DND-41 (cell line): ENCODE results near the gene CRYL1.

ENCODE experiments used
- ATAC-seq: fragments of 200-7000 bp; cut with Tn5 transposase; 3 replicates; pipeline ENCODE4 v1.9.1; 2021; ENCODE audit warnings: low read depth; ENCODE audit not compliant: insufficient read depth
- DNase-seq: peaks from one replicate; pipeline ENCODE4 v3.0.0-alpha.2; 2020
- H2AFZ ChIP-seq: 2 replicates; pipeline ENCODE4 v1.6.0; 2012; ENCODE audit warnings: low read depth, low read length
- H3K27ac ChIP-seq: 2 replicates; pipeline ENCODE4 v1.5.1; 2012; ENCODE audit warnings: low read length, inconsistent platforms
- H3K27me3 ChIP-seq: fragments of 200-600 bp; sonication (generic); 2 replicates; pipeline ENCODE4 v1.6.0; 2012; ENCODE audit warnings: low read length, mild to moderate bottlenecking, inconsistent platforms; ENCODE audit not compliant: insufficient read depth, poor library complexity
- H3K36me3 ChIP-seq: 2 replicates; pipeline ENCODE4 v1.5.1; 2012; ENCODE audit warnings: low read length, inconsistent platforms; ENCODE audit not compliant: insufficient read depth
- H3K4me1 ChIP-seq: 2 replicates; pipeline ENCODE4 v1.5.1; 2012; ENCODE audit warnings: mild to moderate bottlenecking, low read length; ENCODE audit not compliant: insufficient read depth
- H3K4me2 ChIP-seq: 2 replicates; pipeline ENCODE4 v1.6.0; 2012; ENCODE audit warnings: mild to moderate bottlenecking, moderate library complexity, low read length, inconsistent platforms; ENCODE audit not compliant: insufficient read depth
- H3K4me3 ChIP-seq, 2 experiments: fragments of 200-600 bp in 1 of 2; shearing (Covaris generic) in 1 of 2; 2 replicates each; pipeline ENCODE4 v1.5.1; 2012 to 2016; ENCODE audit warnings: inconsistent platforms in 2 of 2, low read length in 2 of 2, mild to moderate bottlenecking in 2 of 2, low read depth in 1 of 2, moderate library complexity in 1 of 2
- H3K79me2 ChIP-seq: 2 replicates; pipeline ENCODE4 v1.6.0; 2012; ENCODE audit warnings: low read length, inconsistent platforms; ENCODE audit not compliant: insufficient read depth
- H3K9ac ChIP-seq: 2 replicates; pipeline ENCODE4 v1.6.0; 2012; ENCODE audit warnings: low read depth, mild to moderate bottlenecking, inconsistent platforms, low read length, moderate library complexity
- H3K9me3 ChIP-seq: 2 replicates; pipeline ENCODE4 v1.5.1; 2012; ENCODE audit warnings: low read length, moderate library complexity, mild to moderate bottlenecking, inconsistent platforms; ENCODE audit not compliant: insufficient read depth, severe bottlenecking
- H4K20me1 ChIP-seq: 2 replicates; pipeline ENCODE4 v1.6.0; 2012; ENCODE audit warnings: low read length; ENCODE audit not compliant: insufficient read depth
- EZH2 ChIP-seq: IDR thresholded peaks from 3 replicates; pipeline ENCODE4 v1.6.1; 2012; ENCODE audit warnings: borderline replicate concordance, low read depth, mild to moderate bottlenecking, moderate library complexity, low read length, inconsistent platforms; ENCODE audit not compliant: severe bottlenecking
- TF ChIP-seq, protein P1 (sequence below): IDR thresholded peaks from 2 replicates; pipeline ENCODE4 v1.5.1; 2012; ENCODE audit warnings: borderline replicate concordance, low read length, moderate library complexity, mild to moderate bottlenecking; ENCODE audit not compliant: poor library complexity, severe bottlenecking; ENCODE audit errors: extremely low read depth

CRYL1 gene

DNA sequence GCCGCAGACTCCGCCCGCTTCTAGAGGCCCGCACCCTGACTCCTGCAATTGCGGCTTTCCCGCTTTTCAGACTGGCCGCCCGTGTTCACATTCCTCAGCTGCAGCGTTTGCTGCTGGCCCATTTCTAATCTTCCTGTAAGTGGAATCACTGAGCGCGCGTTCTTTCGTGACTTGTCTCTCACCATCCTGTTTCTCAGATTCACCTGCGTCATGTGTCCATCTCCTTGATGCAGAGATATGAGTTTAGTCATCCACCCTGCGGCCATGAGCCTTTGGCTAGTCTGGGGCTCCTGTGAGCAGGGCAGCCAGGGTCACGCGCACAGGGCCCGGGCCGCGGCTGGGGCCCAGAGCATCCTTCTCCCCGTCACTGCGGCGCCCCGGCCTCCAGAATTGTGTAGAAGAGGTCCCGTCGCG, 110.0 kb downstream of the CRYL1 start:
- H3K9me3 ChIP-seq, result no peaks in the 10 kb centered on the region
- ATAC-seq (no peak), DNase-seq (no peak)
- no peak overlapping the region for H2AFZ ChIP-seq
- H3K4me3 ChIP-seq, result no peak overlapping the region
- no peak overlapping the region for H3K27ac ChIP-seq
- TF ChIP-seq, protein P1, sequence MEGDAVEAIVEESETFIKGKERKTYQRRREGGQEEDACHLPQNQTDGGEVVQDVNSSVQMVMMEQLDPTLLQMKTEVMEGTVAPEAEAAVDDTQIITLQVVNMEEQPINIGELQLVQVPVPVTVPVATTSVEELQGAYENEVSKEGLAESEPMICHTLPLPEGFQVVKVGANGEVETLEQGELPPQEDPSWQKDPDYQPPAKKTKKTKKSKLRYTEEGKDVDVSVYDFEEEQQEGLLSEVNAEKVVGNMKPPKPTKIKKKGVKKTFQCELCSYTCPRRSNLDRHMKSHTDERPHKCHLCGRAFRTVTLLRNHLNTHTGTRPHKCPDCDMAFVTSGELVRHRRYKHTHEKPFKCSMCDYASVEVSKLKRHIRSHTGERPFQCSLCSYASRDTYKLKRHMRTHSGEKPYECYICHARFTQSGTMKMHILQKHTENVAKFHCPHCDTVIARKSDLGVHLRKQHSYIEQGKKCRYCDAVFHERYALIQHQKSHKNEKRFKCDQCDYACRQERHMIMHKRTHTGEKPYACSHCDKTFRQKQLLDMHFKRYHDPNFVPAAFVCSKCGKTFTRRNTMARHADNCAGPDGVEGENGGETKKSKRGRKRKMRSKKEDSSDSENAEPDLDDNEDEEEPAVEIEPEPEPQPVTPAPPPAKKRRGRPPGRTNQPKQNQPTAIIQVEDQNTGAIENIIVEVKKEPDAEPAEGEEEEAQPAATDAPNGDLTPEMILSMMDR, result no peak
- TF ChIP-seq EZH2, result no peak
- no peaks in the 10 kb centered on the region for H4K20me1 ChIP-seq
- H3K4me2 ChIP-seq, result no peak overlapping the region
- H3K36me3 ChIP-seq, result no peaks in the 10 kb centered on the region
- H3K79me2 ChIP-seq, result no peaks in the 10 kb centered on the region
- H3K9ac ChIP-seq, result no peak overlapping the region
- peaks cover 26% of the 10 kb centered on the region for H3K4me1 ChIP-seq
- H3K27me3 ChIP-seq, result no peaks in the 10 kb centered on the region

GRCh38 chr13:20415306-20415679, 110.4 kb downstream of the CRYL1 start:
- ATAC-seq, result no peak
- no peak overlapping the region for H3K4me2 ChIP-seq
- H3K4me1 ChIP-seq, result peaks cover 29% of the 10 kb centered on the region
- DNase-seq, result no peak
- no peak overlapping the region for H2AFZ ChIP-seq
- H3K79me2 ChIP-seq, result no peaks in the 10 kb centered on the region
- TF ChIP-seq, protein P1, result no peak
- TF ChIP-seq EZH2, result no peak
- no peaks in the 10 kb centered on the region for H3K36me3 ChIP-seq
- H3K9ac ChIP-seq, result no peak overlapping the region
- no peak overlapping the region for H3K4me3 ChIP-seq
- H3K27me3 ChIP-seq, result no peaks in the 10 kb centered on the region
- H4K20me1 ChIP-seq, result no peaks in the 10 kb centered on the region
- H3K9me3 ChIP-seq, result no peaks in the 10 kb centered on the region
- H3K27ac ChIP-seq, result no peak overlapping the region

- TF ChIP-seq, protein P1, result no peak
- TF ChIP-seq EZH2, result no peak
- Histone ChIP-seq H3K79me2 (no peaks in the 10 kb centered on the region), H3K4me3 (no peak overlapping the region), H3K27ac (no peak overlapping the region), H3K36me3 (no peaks in the 10 kb centered on the region), H4K20me1 (no peaks in the 10 kb centered on the region), H2AFZ (no peak overlapping the region), H3K9me3 (no peaks in the 10 kb centered on the region), H3K27me3 (no peaks in the 10 kb centered on the region), H3K4me1 (peaks cover 29% of the 10 kb centered on the region), H3K4me2 (no peak overlapping the region), H3K9ac (no peak overlapping the region)
- no peak for DNase-seq
- no peak for ATAC-seq
These were observed 110.9 kb downstream of the CRYL1 start for GRCh38 chr13:20414546-20415305.
